RCC 7860 (cell line): ENCODE measurements around the gene FLVCR2.

ENCODE experiments used
- DNase-seq: peaks from one replicate; pipeline ENCODE4 v3.0.0-alpha.2; 2015; ENCODE audit warnings: low spot score
- FAIRE-seq: peaks from 2 replicates; lab custom pipeline; 2012; peaks lifted over from hg19 to GRCh38; lab: Jason Lieb, UNC

Gene FLVCR2

GRCh38 chr14:75626396-75626795 is 48.0 kb downstream of the FLVCR2 start:
- FAIRE-seq (no peak), DNase-seq (no peak)

GRCh38 chr14:75626863-75627262 is 48.4 kb downstream of the FLVCR2 start:
- no peak for FAIRE-seq
- no peak for DNase-seq

GRCh38 chr14:75627406-75627805 is 49.0 kb downstream of the FLVCR2 start:
- DNase-seq = no peak
- FAIRE-seq = no peak

GRCh38 chr14:75628816-75629215 is 50.4 kb downstream of the FLVCR2 start:
- DNase-seq = no peak
- FAIRE-seq = no peak

GRCh38 chr14:75630695-75631452 is 52.5 kb downstream of the FLVCR2 start:
- FAIRE-seq = no peak
- no peak for DNase-seq

- FAIRE-seq (no peak), DNase-seq (no peak)
These were observed 53.0 kb downstream of the FLVCR2 start for GRCh38 chr14:75631453-75631831.

- no peak for DNase-seq
- FAIRE-seq = no peak
These were observed 56.4 kb downstream of the FLVCR2 start for GRCh38 chr14:75634848-75635247.

GRCh38 chr14:75636100-75636692 is 57.8 kb downstream of the FLVCR2 start:
- DNase-seq = no peak
- no peak for FAIRE-seq

GRCh38 chr14:75640876-75641275 is 62.5 kb downstream of the FLVCR2 start:
- DNase-seq = no peak
- FAIRE-seq = no peak

- FAIRE-seq = no peak
- DNase-seq = no peak
These were observed 65.6 kb downstream of the FLVCR2 start for GRCh38 chr14:75643985-75644384.

- DNase-seq (no peak), FAIRE-seq (no peak)
These were observed 66.6 kb downstream of the FLVCR2 start for GRCh38 chr14:75645056-75645455.

GRCh38 chr14:75646762-75647161 is 68.3 kb downstream of the FLVCR2 start:
- FAIRE-seq (no peak), DNase-seq (no peak)

GRCh38 chr14:75647640-75648039 is 69.2 kb downstream of the FLVCR2 start:
- DNase-seq (no peak), FAIRE-seq (no peak)

- DNase-seq (peak; percentile 88), FAIRE-seq (peak; percentile 79)
These were observed 69.8 kb downstream of the FLVCR2 start for GRCh38 chr14:75648066-75648838.

GRCh38 chr14:75649337-75649736 is 70.9 kb downstream of the FLVCR2 start:
- FAIRE-seq (no peak), DNase-seq (no peak)

- FAIRE-seq = no peak
- no peak for DNase-seq
These were observed 71.4 kb downstream of the FLVCR2 start for GRCh38 chr14:75649773-75650172.

GRCh38 chr14:75650253-75651058 is 72.0 kb downstream of the FLVCR2 start:
- DNase-seq (no peak), FAIRE-seq (no peak)

- FAIRE-seq = no peak
These were observed 75.1 kb downstream of the FLVCR2 start for GRCh38 chr14:75653563-75653962.

GRCh38 chr14:75654127-75654732 is 75.8 kb downstream of the FLVCR2 start:
- DNase-seq = peak; percentile 14
- FAIRE-seq = no peak

More at GRCh38 chr14:75653563-75653962, 75.1 kb downstream of the FLVCR2 start:
- no peak for DNase-seq

- FAIRE-seq (no peak), DNase-seq (no peak)
These were observed 76.8 kb downstream of the FLVCR2 start for GRCh38 chr14:75655235-75655634.

GRCh38 chr14:75657331-75657730 is 78.9 kb downstream of the FLVCR2 start:
- DNase-seq = no peak
- no peak for FAIRE-seq
